Measurements from ENCODE around the gene GPATCH8.
"Not testable (repeated sequence)": the region's sequence is repeated elsewhere in the genome, so short reads cannot be mapped to it uniquely, and the experiment has no call there.

GPATCH8 gene

GRCh38 chr17:44396946-44397345, 106.3 kb downstream of the GPATCH8 start:
- H3K27ac ChIP-seq, result no peak overlapping the region
- TF ChIP-seq CTCF (IDR thresholded peaks at IDR 0.05), result no peak
- no peak for DNase-seq (ENCODE audit: low spot score)
- no peak overlapping the region for H3K4me3 ChIP-seq

- TF ChIP-seq CTCF (IDR thresholded peaks at IDR 0.05), result no peak
- Histone ChIP-seq H3K4me3 (no peak overlapping the region), H3K27ac (no peak overlapping the region)
- no peak for DNase-seq (ENCODE audit: low spot score)
Observed at GRCh38 chr17:44394833-44395232, 108.4 kb downstream of the GPATCH8 start.

GRCh38 chr17:44394112-44394511, 109.1 kb downstream of the GPATCH8 start:
- not testable (repeated sequence) for H3K4me3 ChIP-seq; DNase-seq (ENCODE audit: low spot score); H3K27ac ChIP-seq

- DNase-seq (ENCODE audit: low spot score), result no peak
- TF ChIP-seq CTCF (IDR thresholded peaks at IDR 0.05), result no peak
- no peak overlapping the region for H3K4me3 ChIP-seq
- H3K27ac ChIP-seq, result no peak overlapping the region
Observed at GRCh38 chr17:44390250-44390870, 112.8 kb downstream of the GPATCH8 start.

GRCh38 chr17:44389723-44390202, 113.4 kb downstream of the GPATCH8 start:
- DNase-seq (ENCODE audit: low spot score), result no peak
- Histone ChIP-seq H3K4me3 (no peak overlapping the region), H3K27ac (no peak overlapping the region)
- TF ChIP-seq CTCF (IDR thresholded peaks at IDR 0.05), result no peak

- DNase-seq (ENCODE audit: low spot score), result no peak
- no peak within 1 kb of the TSS for H3K27ac ChIP-seq
Observed at GRCh38 chr17:44389281-44389680, 113.9 kb downstream of the GPATCH8 start, which contains the start of gene ITGA2B. Gene ITGA2B, minus strand, starts transcription at chr17:44389649. Its CDS starts 176 bp downstream, at chr17:44389473.

GRCh38 chr17:44387804-44388203, 115.4 kb downstream of the GPATCH8 start:
- no peak for TF ChIP-seq CTCF (IDR thresholded peaks at IDR 0.05)
- H3K27ac ChIP-seq, result no peak overlapping the region
- no peak for DNase-seq (ENCODE audit: low spot score)
- no peak overlapping the region for H3K4me3 ChIP-seq

More at GRCh38 chr17:44389281-44389680, 113.9 kb downstream of the GPATCH8 start, which contains the start of gene ITGA2B:
- no peak for TF ChIP-seq CTCF (IDR thresholded peaks at IDR 0.05)
- no peak within 1 kb of the TSS for H3K4me3 ChIP-seq

All from coronary artery (tissue), 2 donors.